SK-N-SH (cell line): ENCODE data around the gene LBHD1. TPM values are rescaled to one million over a fixed set of nuclear protein-coding genes. Genes with fewer than 3 reads are reported as not detected.

Experiments
- CHD2 ChIP-seq: fragments of 150-350 bp; IDR thresholded peaks from 2 replicates; pipeline ENCODE4 v1.6.1; 2018; ENCODE audit warnings: low read length; ENCODE audit not compliant: partially characterized antibody
- EZH2phosphoT487 ChIP-seq: fragments of 200-600 bp; sonication (generic); IDR thresholded peaks from 2 replicates; pipeline ENCODE4 v1.6.1; 2017; ENCODE audit warnings: low read depth, mixed run types, mild to moderate bottlenecking, antibody characterized with exemption, moderate library complexity, borderline replicate concordance
- FOSL2 ChIP-seq: IDR thresholded peaks from 2 replicates; pipeline ENCODE4 v1.4.0; 2012; ENCODE audit warnings: low read depth, mild to moderate bottlenecking, moderate library complexity, borderline replicate concordance
- FOXM1 ChIP-seq: IDR thresholded peaks from 2 replicates; pipeline ENCODE4 v1.4.0; 2012; ENCODE audit warnings: low read depth, mild to moderate bottlenecking
- JUND ChIP-seq: IDR thresholded peaks from 2 replicates; pipeline ENCODE4 v1.4.0; 2012
- PBX3 ChIP-seq: IDR thresholded peaks from 2 replicates; pipeline ENCODE4; 2012
- REST ChIP-seq: IDR thresholded peaks from 2 replicates; pipeline ENCODE4 v1.6.1; 2012; ENCODE audit warnings: mild to moderate bottlenecking, low read depth, low read length, moderate library complexity
- RFX5 ChIP-seq: IDR thresholded peaks from 2 replicates; pipeline ENCODE4 v1.6.1; 2012; ENCODE audit warnings: mild to moderate bottlenecking, improper control_type of control experiment, low read length
- RXRA ChIP-seq: IDR thresholded peaks from 2 replicates; pipeline ENCODE4 v1.4.0; 2012; ENCODE audit warnings: low read depth, mild to moderate bottlenecking, borderline replicate concordance
- SIN3A ChIP-seq: IDR thresholded peaks from 2 replicates; pipeline ENCODE4 v1.6.1; 2012; ENCODE audit warnings: low read depth, mild to moderate bottlenecking, low read length, moderate library complexity, borderline replicate concordance
- SMC3 ChIP-seq: IDR thresholded peaks from 2 replicates; pipeline ENCODE4 v1.6.1; 2012; ENCODE audit warnings: low read depth, low read length, improper control_type of control experiment
- TAF1 ChIP-seq: IDR thresholded peaks from 2 replicates; pipeline ENCODE4 v1.6.1; 2012; ENCODE audit warnings: low read depth, mild to moderate bottlenecking, low read length, moderate library complexity, borderline replicate concordance
- TCF12 ChIP-seq: IDR thresholded peaks from 2 replicates; pipeline ENCODE4 v1.4.0; 2012
- USF1 ChIP-seq: IDR thresholded peaks from 2 replicates; pipeline ENCODE4 v1.4.0; 2012; ENCODE audit warnings: low read depth, borderline replicate concordance
- USF2 ChIP-seq: fragments of 150-350 bp; IDR thresholded peaks from 2 replicates; pipeline ENCODE4 v1.6.1; 2017; ENCODE audit warnings: antibody characterized with exemption, low read length, low read depth, borderline replicate concordance
- YY1 ChIP-seq: IDR thresholded peaks from 2 replicates; pipeline ENCODE4 v1.4.0; 2012; ENCODE audit warnings: low read depth, mild to moderate bottlenecking
- polyA plus RNA-seq, 3 experiments: library from polyadenylated mRNA; depleted of rRNA; stranded (reverse); fragments of >200 nt; gene quantifications; 2 replicates each; pipeline ENCODE4 v1.2.3, GENCODE V29; 2012

The LBHD1 gene
- polyA plus RNA-seq, 1 of the 3 experiments (the other 2 are of a cell fraction): 9.7 TPM

GRCh38 chr11:62707277-62707861 is 35.3 kb upstream of the LBHD1 start, which contains the start of the genes BSCL2 and GNG3 (continued):
- no peak for TF ChIP-seq REST
- no peak for TF ChIP-seq FOXM1
- TF ChIP-seq SMC3: no peak
- TF ChIP-seq FOSL2: no peak
- TF ChIP-seq YY1: no peak
- TF ChIP-seq USF1: no peak
- no peak for TF ChIP-seq SIN3A
- no peak for TF ChIP-seq CHD2
- no peak for TF ChIP-seq RXRA
- TF ChIP-seq TCF12: no peak
- TF ChIP-seq RFX5: no peak
- no peak for TF ChIP-seq EZH2phosphoT487
- TF ChIP-seq PBX3: no peak
- no peak for TF ChIP-seq USF2
- TF ChIP-seq TAF1: no peak
- TF ChIP-seq JUND: no peak
